ENCODE results near the gene MIPOL1.
A peak's percentile ranks its signal among the peaks of the same experiment; 100 is the strongest.

MIPOL1 gene

DNA sequence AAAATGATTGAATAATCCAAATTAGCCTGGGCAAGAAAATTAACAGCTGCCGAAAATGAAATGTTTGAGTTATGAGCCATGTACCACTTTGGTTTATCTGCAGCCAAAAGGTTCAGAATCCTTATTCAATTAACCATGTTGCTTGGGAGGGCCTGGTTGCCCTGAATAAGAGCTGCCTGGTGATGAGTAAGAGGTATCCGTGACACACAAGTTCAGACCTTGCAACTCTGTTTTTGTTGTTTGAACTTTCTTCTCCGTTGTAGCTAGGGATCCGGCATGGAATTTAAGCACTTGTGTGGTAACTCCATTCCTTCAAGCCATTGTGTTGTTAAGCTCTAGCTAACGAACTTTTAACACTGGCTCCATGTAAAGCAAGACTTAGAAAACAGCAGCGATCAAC, 361.6 kb downstream of the MIPOL1 start:
- H3K4me1 ChIP-seq (ENCODE audit: control insufficient read depth, insufficient read depth, low read length) = no peaks in the 10 kb centered on the region
- H3K4me3 ChIP-seq (ENCODE audit: low read length) = no peak overlapping the region
- H3K27me3 ChIP-seq (ENCODE audit: control insufficient read depth, insufficient read depth, low read length) = no peaks in the 10 kb centered on the region
- H3K9ac ChIP-seq (ENCODE audit: low read depth, low read length) = no peak overlapping the region
- H3K36me3 ChIP-seq (ENCODE audit: insufficient read depth, low read length) = no peaks in the 10 kb centered on the region
- no peaks in the 10 kb centered on the region for H3K9me3 ChIP-seq (replicated peaks; ENCODE audit: low read length)
- no peak overlapping the region for H3K4me2 ChIP-seq (ENCODE audit: low read length)

- H3K27me3 ChIP-seq (ENCODE audit: control insufficient read depth, insufficient read depth, low read length) = no peaks in the 10 kb centered on the region
- no peak overlapping the region for H3K4me3 ChIP-seq (ENCODE audit: low read length)
- H3K9ac ChIP-seq (ENCODE audit: low read depth, low read length) = no peak overlapping the region
- no peak overlapping the region for H3K4me2 ChIP-seq (ENCODE audit: low read length)
- H3K4me1 ChIP-seq (ENCODE audit: control insufficient read depth, insufficient read depth, low read length) = no peaks in the 10 kb centered on the region
- no peaks in the 10 kb centered on the region for H3K36me3 ChIP-seq (ENCODE audit: insufficient read depth, low read length)
- no peaks in the 10 kb centered on the region for H3K9me3 ChIP-seq (replicated peaks; ENCODE audit: low read length)
Measured at GRCh38 chr14:37563189-37563588, 365.5 kb downstream of the MIPOL1 start.

DNA sequence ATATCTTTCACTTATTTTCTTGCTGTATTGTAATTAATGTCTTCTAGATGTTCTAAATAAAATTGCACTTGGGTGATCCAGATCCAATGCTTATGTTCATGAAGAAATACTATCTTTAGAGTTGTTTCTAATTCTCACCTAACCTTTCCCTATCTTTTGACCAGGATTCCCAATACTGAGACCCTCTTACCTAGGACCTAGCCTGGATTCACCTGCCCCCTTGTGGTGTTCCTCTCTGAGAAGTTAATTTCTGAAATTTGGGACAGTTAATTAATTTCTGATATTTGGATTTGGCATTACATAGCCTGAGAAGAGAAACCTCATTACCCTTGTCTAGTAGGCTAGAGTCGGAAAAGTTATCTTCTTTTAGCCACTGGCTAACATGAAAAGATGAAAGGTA, 367.8 kb downstream of the MIPOL1 start:
- Histone ChIP-seq H3K4me2 (ENCODE audit: low read length) (no peak overlapping the region), H3K36me3 (ENCODE audit: insufficient read depth, low read length) (no peaks in the 10 kb centered on the region), H3K4me1 (ENCODE audit: control insufficient read depth, insufficient read depth, low read length) (no peaks in the 10 kb centered on the region), H3K9me3 (replicated peaks; ENCODE audit: low read length) (no peaks in the 10 kb centered on the region), H3K9ac (ENCODE audit: low read depth, low read length) (no peak overlapping the region), H3K27me3 (ENCODE audit: control insufficient read depth, insufficient read depth, low read length) (no peaks in the 10 kb centered on the region), H3K4me3 (ENCODE audit: low read length) (no peak overlapping the region)

DNA sequence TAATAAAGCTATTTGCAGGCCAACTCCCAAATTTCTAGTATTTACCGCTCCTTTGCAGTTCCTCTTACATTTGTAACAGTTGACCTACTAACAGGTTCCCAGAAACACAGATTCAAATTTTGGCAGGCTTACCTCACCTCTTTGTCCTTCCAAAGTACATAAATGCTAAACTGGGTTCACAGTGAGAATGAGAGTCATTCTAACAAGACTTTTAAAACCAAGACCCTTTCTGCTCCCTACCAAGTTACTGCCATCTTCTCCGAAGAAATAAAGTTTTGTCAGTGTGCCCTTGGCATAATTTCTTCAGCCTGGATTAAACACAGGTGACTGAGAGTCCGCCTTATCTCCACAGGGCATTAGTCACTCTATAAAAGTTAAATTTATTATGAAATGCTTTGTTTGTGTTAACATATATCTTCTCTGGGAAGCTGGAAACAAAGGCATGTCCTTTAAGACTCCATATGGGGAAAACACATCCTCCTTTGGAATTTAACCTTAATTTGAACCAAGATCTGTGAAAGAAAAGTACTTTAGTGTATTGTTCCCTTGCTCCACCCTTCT, 369.2 kb downstream of the MIPOL1 start:
- Histone ChIP-seq H3K36me3 (ENCODE audit: insufficient read depth, low read length) (no peaks in the 10 kb centered on the region), H3K4me1 (ENCODE audit: control insufficient read depth, insufficient read depth, low read length) (no peaks in the 10 kb centered on the region), H3K9ac (ENCODE audit: low read depth, low read length) (no peak overlapping the region), H3K4me3 (ENCODE audit: low read length) (no peak overlapping the region), H3K27me3 (ENCODE audit: control insufficient read depth, insufficient read depth, low read length) (no peaks in the 10 kb centered on the region), H3K9me3 (replicated peaks; ENCODE audit: low read length) (no peaks in the 10 kb centered on the region), H3K4me2 (ENCODE audit: low read length) (no peak overlapping the region)

DNA sequence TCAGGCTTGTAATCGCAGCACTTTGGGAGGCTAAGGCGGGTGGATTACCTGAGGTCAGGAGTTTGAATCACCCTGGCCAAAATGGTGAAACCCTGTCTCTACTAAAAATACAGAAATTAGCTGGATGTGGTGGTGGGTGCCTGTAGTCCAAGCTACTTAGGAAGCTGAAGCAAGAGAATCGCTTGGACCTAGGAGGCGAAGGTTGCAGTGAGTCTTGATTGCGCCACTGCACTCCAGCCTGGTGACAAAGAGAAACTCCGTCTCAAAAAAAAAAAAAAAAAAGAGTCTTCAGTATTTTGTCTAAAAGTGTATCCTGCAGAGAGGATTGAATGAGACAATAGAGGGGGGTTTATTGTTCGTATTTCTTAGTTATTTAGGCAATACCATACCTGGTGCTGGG, 372.0 kb downstream of the MIPOL1 start:
- Histone ChIP-seq H3K9me3 (replicated peaks; ENCODE audit: low read length) (no peaks in the 10 kb centered on the region), H3K27me3 (ENCODE audit: control insufficient read depth, insufficient read depth, low read length) (no peaks in the 10 kb centered on the region), H3K4me2 (ENCODE audit: low read length) (no peak overlapping the region), H3K4me1 (ENCODE audit: control insufficient read depth, insufficient read depth, low read length) (no peaks in the 10 kb centered on the region), H3K9ac (ENCODE audit: low read depth, low read length) (no peak overlapping the region), H3K4me3 (ENCODE audit: low read length) (no peak overlapping the region), H3K36me3 (ENCODE audit: insufficient read depth, low read length) (no peaks in the 10 kb centered on the region)

- H3K9ac ChIP-seq (ENCODE audit: low read depth, low read length) = no peak overlapping the region
- H3K4me1 ChIP-seq (ENCODE audit: control insufficient read depth, insufficient read depth, low read length) = no peaks in the 10 kb centered on the region
- no peaks in the 10 kb centered on the region for H3K27me3 ChIP-seq (ENCODE audit: control insufficient read depth, insufficient read depth, low read length)
- no peak overlapping the region for H3K4me3 ChIP-seq (ENCODE audit: low read length)
- H3K9me3 ChIP-seq (replicated peaks; ENCODE audit: low read length) = no peaks in the 10 kb centered on the region
- H3K36me3 ChIP-seq (ENCODE audit: insufficient read depth, low read length) = no peaks in the 10 kb centered on the region
- no peak overlapping the region for H3K4me2 ChIP-seq (ENCODE audit: low read length)
Measured at GRCh38 chr14:37571391-37571790, 373.7 kb downstream of the MIPOL1 start.

- no peak overlapping the region for H3K9ac ChIP-seq (ENCODE audit: low read depth, low read length)
- peaks cover 9% of the 10 kb centered on the region for H3K27me3 ChIP-seq (ENCODE audit: control insufficient read depth, insufficient read depth, low read length)
- no peaks in the 10 kb centered on the region for H3K9me3 ChIP-seq (replicated peaks; ENCODE audit: low read length)
- H3K4me2 ChIP-seq (ENCODE audit: low read length) = no peak overlapping the region
- no peaks in the 10 kb centered on the region for H3K36me3 ChIP-seq (ENCODE audit: insufficient read depth, low read length)
- H3K4me1 ChIP-seq (ENCODE audit: control insufficient read depth, insufficient read depth, low read length) = no peaks in the 10 kb centered on the region
- no peak overlapping the region for H3K4me3 ChIP-seq (ENCODE audit: low read length)
Measured at GRCh38 chr14:37573356-37573755, 375.6 kb downstream of the MIPOL1 start.

GRCh38 chr14:37579274-37579673, 381.5 kb downstream of the MIPOL1 start:
- Histone ChIP-seq H3K4me1 (ENCODE audit: control insufficient read depth, insufficient read depth, low read length) (no peaks in the 10 kb centered on the region), H3K4me2 (ENCODE audit: low read length) (no peak overlapping the region), H3K4me3 (ENCODE audit: low read length) (no peak overlapping the region), H3K27me3 (ENCODE audit: control insufficient read depth, insufficient read depth, low read length) (peaks cover 35% of the 10 kb centered on the region), H3K9me3 (replicated peaks; ENCODE audit: low read length) (no peaks in the 10 kb centered on the region), H3K9ac (ENCODE audit: low read depth, low read length) (no peak overlapping the region), H3K36me3 (ENCODE audit: insufficient read depth, low read length) (no peaks in the 10 kb centered on the region)

DNA sequence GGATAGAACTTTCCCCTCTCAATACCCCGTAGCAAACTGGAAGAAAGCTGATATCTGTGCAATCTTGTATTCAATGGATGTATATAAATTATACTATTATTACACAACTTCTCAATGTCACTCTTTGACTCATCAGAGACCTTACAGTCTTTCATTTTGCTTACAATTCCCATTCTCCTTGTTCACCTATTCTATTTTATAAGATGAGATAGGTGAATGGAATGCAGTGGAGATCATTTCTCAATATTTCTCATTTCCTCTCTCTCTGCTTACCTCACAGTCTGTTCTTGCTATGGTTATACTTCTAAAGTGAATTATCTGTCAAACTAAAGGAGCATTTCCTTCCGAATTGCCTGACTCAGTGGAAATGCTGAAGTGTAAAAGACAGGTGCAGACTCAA, 382.4 kb downstream of the MIPOL1 start:
- H3K36me3 ChIP-seq (ENCODE audit: insufficient read depth, low read length) = no peaks in the 10 kb centered on the region
- H3K4me3 ChIP-seq (ENCODE audit: low read length) = no peak overlapping the region
- H3K9me3 ChIP-seq (replicated peaks; ENCODE audit: low read length) = no peaks in the 10 kb centered on the region
- no peaks in the 10 kb centered on the region for H3K4me1 ChIP-seq (ENCODE audit: control insufficient read depth, insufficient read depth, low read length)
- H3K9ac ChIP-seq (ENCODE audit: low read depth, low read length) = no peak overlapping the region
- H3K27me3 ChIP-seq (ENCODE audit: control insufficient read depth, insufficient read depth, low read length) = peaks cover 44% of the 10 kb centered on the region
- H3K4me2 ChIP-seq (ENCODE audit: low read length) = no peak overlapping the region

GRCh38 chr14:37583358-37584210, 385.8 kb downstream of the MIPOL1 start:
- Histone ChIP-seq H3K27me3 (ENCODE audit: control insufficient read depth, insufficient read depth, low read length) (peaks cover 67% of the 10 kb centered on the region), H3K36me3 (ENCODE audit: insufficient read depth, low read length) (no peaks in the 10 kb centered on the region), H3K4me3 (ENCODE audit: low read length) (peak overlapping the region; percentile 51)

DNA sequence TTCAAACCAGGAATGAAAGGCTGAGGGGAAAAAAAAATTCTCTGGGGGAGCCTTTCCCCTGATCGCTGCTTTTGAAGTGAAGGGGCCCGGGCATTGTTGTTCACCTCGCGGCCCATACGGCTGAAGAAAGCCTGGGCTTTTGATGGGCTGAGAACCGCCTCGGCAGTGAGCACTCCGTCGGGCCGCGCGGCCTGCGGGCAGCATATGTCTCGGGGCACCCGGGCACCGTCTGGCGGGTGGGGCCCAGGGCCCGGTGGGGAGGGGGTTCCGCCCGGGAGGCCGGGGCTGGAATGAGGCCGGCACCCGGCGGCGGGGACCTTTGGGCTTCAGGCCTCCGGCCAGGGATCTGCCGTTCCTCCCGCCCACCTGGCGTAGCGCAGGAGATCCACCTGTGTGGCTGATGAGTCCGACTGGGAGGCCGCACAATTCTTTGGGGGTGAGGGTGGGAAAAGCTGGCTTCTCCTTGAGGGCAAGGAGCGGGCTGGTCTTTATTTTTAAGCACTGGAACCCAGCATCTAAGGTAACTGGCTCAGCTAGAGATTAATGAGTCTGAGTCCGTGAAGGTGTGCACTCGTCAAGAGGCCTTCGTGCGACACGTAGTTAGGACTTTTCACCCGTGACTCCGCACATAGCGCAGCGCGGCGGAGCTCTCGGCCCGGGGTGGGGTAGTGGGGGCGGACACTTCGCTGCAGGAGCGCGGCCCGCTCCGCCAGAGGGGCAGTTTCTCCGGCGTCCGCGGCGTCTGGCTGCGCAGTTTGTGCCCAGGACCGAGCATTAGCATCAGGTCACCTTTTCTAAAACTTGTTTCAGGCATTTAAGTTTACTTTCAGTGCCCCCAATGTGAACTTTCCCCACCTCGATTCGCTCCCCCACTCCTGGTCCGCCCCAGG, 386.7 kb downstream of the MIPOL1 start:
- H3K36me3 ChIP-seq (ENCODE audit: insufficient read depth, low read length) = no peaks in the 10 kb centered on the region
- peaks cover 2% of the 10 kb centered on the region for H3K4me1 ChIP-seq (ENCODE audit: control insufficient read depth, insufficient read depth, low read length)
- peaks cover 71% of the 10 kb centered on the region for H3K27me3 ChIP-seq (ENCODE audit: control insufficient read depth, insufficient read depth, low read length)
- H3K9me3 ChIP-seq (replicated peaks; ENCODE audit: low read length) = no peaks in the 10 kb centered on the region
- H3K9ac ChIP-seq (ENCODE audit: low read depth, low read length) = no peak overlapping the region
- H3K4me3 ChIP-seq (ENCODE audit: low read length) = no peak overlapping the region
- H3K4me2 ChIP-seq (ENCODE audit: low read length) = peak overlapping the region; percentile 71

More at GRCh38 chr14:37583358-37584210, 385.8 kb downstream of the MIPOL1 start:
- H3K4me2 ChIP-seq (ENCODE audit: low read length) = peak overlapping the region; percentile 71
- H3K9ac ChIP-seq (ENCODE audit: low read depth, low read length) = no peak overlapping the region
- H3K4me1 ChIP-seq (ENCODE audit: control insufficient read depth, insufficient read depth, low read length) = peaks cover 2% of the 10 kb centered on the region
- no peaks in the 10 kb centered on the region for H3K9me3 ChIP-seq (replicated peaks; ENCODE audit: low read length)

Data from skeletal muscle satellite cell (primary cell).